Tibial nerve (tissue), 4 donors: Measurements from ENCODE around the gene EML6.

Experiments used
- CTCF ChIP-seq, 5 experiments: fragments of 200-600 bp in 3 of 5; fragments of 450-650 bp in 2 of 5; sonication (generic) in 3 of 5; IDR thresholded peaks; one replicate each; pipeline ENCODE4 v1.5.1; 2016 to 2019; ENCODE audit warnings: antibody characterized with exemption in 5 of 5, mild to moderate bottlenecking in 3 of 5, moderate library complexity in 2 of 5
- EP300 ChIP-seq, 2 donors: sonication (generic); formaldehyde crosslinking; IDR thresholded peaks; one replicate each; pipeline ENCODE4 v1.6.1; 2017; ENCODE audit warnings: antibody characterized with exemption in 2 of 2, mild to moderate bottlenecking in 1 of 2
- POLR2A ChIP-seq, 2 donors: fragments of 450-650 bp; IDR thresholded peaks; one replicate each; pipeline ENCODE4 v1.6.1; 2017; ENCODE audit warnings: antibody characterized with exemption in 2 of 2, mild to moderate bottlenecking in 2 of 2, moderate library complexity in 2 of 2

GRCh38 chr2:54871457-54872107 lies 148.1 kb downstream of the EML6 start:
- TF ChIP-seq CTCF (IDR thresholded peaks at IDR 0.05), result no peak
- no peak for TF ChIP-seq POLR2A (IDR thresholded peaks at IDR 0.05)
- TF ChIP-seq EP300 (IDR thresholded peaks at IDR 0.05), result no peak
